GM12878 (cell line): Measurements from ENCODE around the gene RPL22. TPM values are rescaled to one million over a fixed set of nuclear protein-coding genes. Genes with fewer than 3 reads are reported as not detected.

Experiments
- ATAC-seq: fragments of 200-7000 bp; cut with Tn5 transposase; 3 replicates; pipeline ENCODE4 v1.9.1; 2020; ENCODE audit warnings: mild to moderate bottlenecking, moderate library complexity
- BruUV-seq: library from RNA; stranded (reverse); fragments of 400-500 nt; replicated peaks from 2 replicates; lab custom pipeline; 2021; lab: Mats Ljungman, UMichigan
- CTCF ChIA-PET: fragments of 300-600 bp; sonication (Branson Sonifier 250); formaldehyde crosslinking; extraction: SDS; loops from one replicate; lab custom pipeline; 2021; ENCODE audit warnings: inconsistent platforms; lab: Yijun Ruan, JAX
- POLR2A ChIA-PET: fragments of 350-600 bp; formaldehyde crosslinking; extraction: SDS; loops from one replicate; lab custom pipeline; 2021; ENCODE audit warnings: inconsistent platforms; lab: Charles Lee
- RAD21 ChIA-PET: fragments of 300-600 bp; sonication (Branson Sonifier 250); formaldehyde crosslinking; loops from one replicate; lab custom pipeline; 2023; ENCODE audit warnings: antibody characterized with exemption; ENCODE audit not compliant: unreplicated experiment; lab: Charles Lee
- SMC1A ChIA-PET: fragments of 300-600 bp; sonication (Branson Sonifier 250); formaldehyde crosslinking; loops from one replicate; lab custom pipeline; 2023; ENCODE audit not compliant: unreplicated experiment, uncharacterized antibody; lab: Charles Lee
- DNase-seq: peaks from one replicate; pipeline ENCODE4 v3.0.0-alpha.2; 2011; ENCODE audit warnings: low read depth, low spot score
- FAIRE-seq: peaks from 3 replicates; lab custom pipeline; 2011; peaks lifted over from hg19 to GRCh38; lab: Jason Lieb, UNC
- H2AFZ ChIP-seq: 2 replicates; pipeline ENCODE4 v1.6.0; 2011; ENCODE audit warnings: low read depth, low read length, control low read depth; ENCODE audit not compliant: control insufficient read depth
- H3K27ac ChIP-seq: 2 replicates; pipeline ENCODE4 v1.5.1; 2011; ENCODE audit warnings: control low read depth; ENCODE audit not compliant: control insufficient read depth, insufficient read depth
- H3K27me3 ChIP-seq, 2 experiments: replicated peaks in 1 of 2; 2 replicates each; pipeline versions ENCODE4 v1.6.0 to v1.6.1; 2011; ENCODE audit warnings: low read length in 1 of 2; ENCODE audit not compliant: control insufficient read depth in 2 of 2, insufficient read depth in 2 of 2
- H3K36me3 ChIP-seq, 2 experiments: 2 replicates each; pipeline ENCODE4 v1.5.1; 2011; ENCODE audit warnings: low read length in 1 of 2; ENCODE audit not compliant: control insufficient read depth in 2 of 2, insufficient read depth in 2 of 2
- H3K4me1 ChIP-seq: 2 replicates; pipeline ENCODE4 v1.6.1; 2011; ENCODE audit warnings: mild to moderate bottlenecking, low read length, moderate library complexity, mixed read lengths; ENCODE audit not compliant: control insufficient read depth, insufficient read depth
- H3K4me2 ChIP-seq: 2 replicates; pipeline ENCODE4 v1.6.0; 2011; ENCODE audit warnings: control low read depth; ENCODE audit not compliant: control insufficient read depth, insufficient read depth
- H3K4me3 ChIP-seq: fragments of 200-600 bp; sonication (generic); 2 replicates; pipeline ENCODE4 v1.5.1; 2016
- H3K79me2 ChIP-seq: 2 replicates; pipeline ENCODE4 v1.6.0; 2011; ENCODE audit warnings: low read length; ENCODE audit not compliant: control insufficient read depth, insufficient read depth
- H3K9ac ChIP-seq: 2 replicates; pipeline ENCODE4 v1.8.0; 2011; ENCODE audit warnings: low read length, control low read depth, mixed read lengths; ENCODE audit not compliant: control insufficient read depth, insufficient read depth
- H3K9me3 ChIP-seq: replicated peaks from 3 replicates; pipeline ENCODE4 v1.5.1; 2011; ENCODE audit warnings: mild to moderate bottlenecking, low read length; ENCODE audit not compliant: control insufficient read depth, insufficient read depth
- H4K20me1 ChIP-seq: 2 replicates; pipeline ENCODE4 v1.6.0; 2011; ENCODE audit not compliant: control insufficient read depth, insufficient read depth
- CEBPZ ChIP-seq: fragments of 150-350 bp; IDR thresholded peaks from 2 replicates; pipeline ENCODE4 v1.6.1; 2016; ENCODE audit warnings: low read depth, low read length
- CHD1 ChIP-seq: IDR thresholded peaks from 2 replicates; pipeline ENCODE4 v1.6.1; 2012; ENCODE audit warnings: low read depth, low read length, improper control_type of control experiment
- ELK1 ChIP-seq: IDR thresholded peaks from 2 replicates; pipeline ENCODE4 v1.6.1; 2012; ENCODE audit warnings: low read depth, low read length, improper control_type of control experiment
- FOS ChIP-seq: IDR thresholded peaks from 3 replicates; pipeline ENCODE4 v1.6.1; 2011; ENCODE audit warnings: borderline replicate concordance; ENCODE audit not compliant: insufficient read length; ENCODE audit errors: extremely low read depth
- MEF2B ChIP-seq: fragments of 450-650 bp; IDR thresholded peaks from 2 replicates; pipeline ENCODE4 v1.6.1; 2018; ENCODE audit warnings: mild to moderate bottlenecking, moderate library complexity; ENCODE audit not compliant: partially characterized antibody, poor library complexity, severe bottlenecking
- MYC ChIP-seq: IDR thresholded peaks from 2 replicates; pipeline ENCODE4 v1.6.1; 2011; ENCODE audit warnings: mild to moderate bottlenecking, low read length, moderate library complexity, inconsistent platforms; ENCODE audit not compliant: insufficient read depth, insufficient replicate concordance, insufficient read length, severe bottlenecking
- RB1 ChIP-seq: fragments of 450-650 bp; formaldehyde crosslinking; IDR thresholded peaks from 2 replicates; pipeline ENCODE4 v1.6.1; 2017; ENCODE audit warnings: mild to moderate bottlenecking, borderline replicate concordance
- RCOR1 ChIP-seq: conservative IDR thresholded peaks from 2 replicates; pipeline ENCODE4 v1.6.1; 2012; ENCODE audit warnings: low read depth, low read length, improper control_type of control experiment
- REST ChIP-seq: IDR thresholded peaks from 2 replicates; pipeline ENCODE4 v1.6.1; 2012; ENCODE audit warnings: mild to moderate bottlenecking, low read depth, low read length
- SIN3A ChIP-seq: IDR thresholded peaks from 2 replicates; pipeline ENCODE4 v1.6.1; 2012; ENCODE audit warnings: low read depth, low read length, improper control_type of control experiment
- STAT3 ChIP-seq: IDR thresholded peaks from 2 replicates; pipeline ENCODE4 v1.6.1; 2011; ENCODE audit warnings: low read depth, low read length, improper control_type of control experiment
- SUZ12 ChIP-seq: fragments of 200-600 bp; sonication (generic); IDR thresholded peaks from one replicate; pipeline ENCODE4 v1.6.1; 2018; ENCODE audit warnings: antibody characterized with exemption, mild to moderate bottlenecking; ENCODE audit not compliant: unreplicated experiment
- ZNF207 ChIP-seq: fragments of 450-650 bp; IDR thresholded peaks from 2 replicates; pipeline ENCODE4 v1.6.1; 2014; ENCODE audit warnings: antibody characterized with exemption, mild to moderate bottlenecking, borderline replicate concordance
- whole genome bisulfite sequencing: methylation state at CpG from one replicate; pipeline ENCODE4 v1.1.6; 2016; ENCODE audit warnings: low lambda C conversion rate; ENCODE audit not compliant: insufficient replicate concordance, insufficient coverage; ENCODE audit errors: missing lambda C conversion rate; 5-methylcytosine and 5-hydroxymethylcytosine counted together
- in situ Hi-C: fragments of 300-500 bp; cut with MboI; formaldehyde crosslinking; loops from 9 replicates; pipeline ENCODE4 v1.14.3; 2018; ENCODE audit warnings: mixed read lengths
- intact Hi-C: fragments of 100-400 bp; cut with micrococcal nuclease; formaldehyde crosslinking; loops from one replicate; pipeline ENCODE4 v1.14.2; 2022; ENCODE audit not compliant: unreplicated experiment
- polyA plus RNA-seq, 11 experiments: library from polyadenylated mRNA; depleted of rRNA in 4 of 11; unstranded in 6 of 11; stranded (reverse) in 5 of 11; fragments of >200 nt; fragmentation: Nextera tagmentation in 4 of 11; fragmentation: Illumina TruSeq in 1 of 11; extraction: Ambion mirVana in 4 of 11; extraction: Trizol in 1 of 11; gene quantifications; 1 replicate in 1 of 11; 2 replicates in 10 of 11; pipeline versions ENCODE4 v1.2.1 to v1.2.3, GENCODE V29; 2011 to 2016; ENCODE audit warnings: inconsistent platforms in 2 of 11, missing spikeins in 2 of 11, low read depth in 1 of 11
- total RNA-seq, 4 experiments: library from RNA; depleted of rRNA in 3 of 4; stranded (reverse); fragments of >200 nt in 3 of 4; fragmentation: Illumina TruSeq in 1 of 4; extraction: Trizol in 1 of 4; gene quantifications; 2 replicates each; pipeline versions ENCODE4 v1.2.1 to v1.2.3, GENCODE V29; 2013 to 2021

The RPL22 gene
- total and polyA plus RNA-seq, 10 of the 15 experiments (the other 5 are each of a cell fraction or from before 2014, with no cell fraction given): 191 to 560 (median 430) TPM

- TF ChIP-seq STAT3 (no peak), MYC (no peak), FOS (no peak), REST (no peak), MEF2B (no peak), CHD1 (no peak)
- TF ChIP-seq, all 136 proteins: peak for 0
Measured at GRCh38 chr1:6157132-6157527, 42.3 kb downstream of the RPL22 start (continued).

GRCh38 chr1:6154525-6155319 lies 44.7 kb downstream of the RPL22 start:
- ChIA-PET SMC1A (no interaction called here), POLR2A (no interaction called here), RAD21 (no interaction called here), CTCF (no interaction called here)
- no peak overlapping the region for H3K4me3 ChIP-seq
- ATAC-seq: no peak
- no peaks in the 10 kb centered on the region for H3K79me2 ChIP-seq
- no peaks in the 10 kb centered on the region for H3K36me3 ChIP-seq
- 50% methylated on average over 24 of the region's 26 CpGs for WGBS
- BruUV-seq: no TSS peak
- DNase-seq: no peak
- in situ Hi-C loops (no loop called here), intact Hi-C loops (no loop called here)
- no peaks in the 10 kb centered on the region for H3K27me3 ChIP-seq
- FAIRE-seq: no peak
- no peaks in the 10 kb centered on the region for H4K20me1 ChIP-seq
- no peak overlapping the region for H2AFZ ChIP-seq
- no peak overlapping the region for H3K27ac ChIP-seq
- no peaks in the 10 kb centered on the region for H3K9me3 ChIP-seq
- H3K4me2 ChIP-seq: no peak overlapping the region
- no peaks in the 10 kb centered on the region for H3K4me1 ChIP-seq
- H3K9ac ChIP-seq: no peak overlapping the region
- TF ChIP-seq RB1: no peak
- no peak for TF ChIP-seq CEBPZ
- no peak for TF ChIP-seq ZNF207
- TF ChIP-seq SUZ12: no peak
- no peak for TF ChIP-seq SIN3A
- no peak for TF ChIP-seq RCOR1
- TF ChIP-seq ELK1: no peak
